Suppressor macrophage treated with lipopolysaccharide for 4 hours (primary cell): Measurements from ENCODE around the gene SPAAR.

Experiments used
- DNase-seq: peaks from one replicate; pipeline ENCODE4 v3.0.0-alpha.2; 2020

Gene SPAAR

DNA sequence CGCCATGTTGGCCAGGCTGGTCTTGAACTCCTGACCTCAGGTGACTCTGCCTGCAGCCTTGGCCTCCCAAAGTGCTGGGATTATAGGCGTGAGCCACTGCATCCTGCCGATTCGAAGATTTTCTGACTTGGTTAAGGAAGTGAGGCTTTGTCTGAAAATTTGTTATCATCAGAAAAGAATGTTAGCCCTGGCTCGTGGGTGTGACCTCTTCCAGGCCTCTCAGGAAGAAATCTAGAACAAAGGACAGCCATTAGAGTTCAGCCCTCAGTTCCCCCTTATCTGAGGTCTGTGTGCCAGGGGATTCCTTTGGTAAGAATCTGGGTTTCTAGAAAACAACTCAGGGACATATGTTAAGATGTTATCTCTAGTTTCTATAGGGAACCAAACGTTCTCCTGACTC lies 42.4 kb downstream of the SPAAR start:
- no peak for DNase-seq

- no peak for DNase-seq
These were observed 43.4 kb downstream of the SPAAR start for GRCh38 chr9:35952526-35953191.

- peak; percentile 76 for DNase-seq
These were observed 45.8 kb downstream of the SPAAR start for GRCh38 chr9:35954942-35955546.

DNA sequence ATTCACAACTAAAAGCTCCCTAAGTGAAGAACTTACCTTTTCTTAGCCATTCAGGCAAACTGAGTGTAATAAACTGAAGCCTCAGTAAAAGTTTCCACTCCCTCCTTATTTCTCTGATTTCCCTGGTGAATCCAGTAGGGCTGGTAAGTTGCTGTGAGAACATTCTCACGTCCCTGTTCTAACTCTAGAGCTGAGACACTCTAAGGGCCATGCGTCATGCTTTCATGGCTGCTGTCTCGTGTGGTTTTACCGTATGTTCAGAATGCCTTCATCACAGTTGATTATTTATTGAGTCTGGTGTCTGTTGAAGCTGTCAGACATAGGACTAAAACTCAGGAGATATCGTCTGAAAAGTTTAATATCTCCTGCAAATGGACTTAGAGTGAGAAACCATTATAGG lies 47.4 kb downstream of the SPAAR start:
- DNase-seq, result no peak

DNA sequence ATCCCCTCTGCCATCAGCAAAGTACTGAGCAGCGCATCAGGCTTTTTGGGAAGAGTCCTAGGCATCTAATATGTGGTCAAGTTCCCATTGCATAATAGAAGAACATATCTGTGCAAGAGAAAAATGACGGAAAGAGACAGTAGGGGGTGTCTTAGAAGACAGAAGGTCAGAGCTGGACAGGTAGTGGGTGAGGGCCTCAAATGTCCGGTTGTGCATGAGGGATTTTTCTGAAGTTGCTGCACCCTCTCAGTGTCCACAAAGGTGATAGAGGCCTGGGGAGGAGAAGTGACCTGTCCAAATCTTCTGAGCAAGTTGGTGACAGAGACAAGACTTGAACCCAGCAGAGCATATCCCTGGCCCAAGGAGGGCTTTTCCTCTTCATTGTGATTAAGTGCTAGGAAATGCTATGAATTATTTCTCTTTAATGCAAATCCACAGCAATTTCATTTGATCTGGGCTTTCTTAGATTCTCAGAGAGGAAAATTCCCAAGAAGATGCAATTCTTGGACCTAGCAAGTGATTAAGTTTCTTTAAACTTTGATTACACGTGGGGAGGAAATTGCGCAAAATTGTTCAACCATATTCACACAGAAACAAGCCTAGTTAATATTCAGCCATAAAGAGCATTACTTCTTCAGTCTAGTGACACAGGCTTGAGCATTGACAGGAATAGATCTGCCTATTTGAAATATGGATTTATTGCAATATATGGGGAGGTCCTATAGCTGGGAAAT lies 49.0 kb downstream of the SPAAR start, which contains the start of gene OR2S2:
Gene OR2S2 (minus strand): TSS at position 51 of the 734 bp plus-strand sequence. CDS start 56 bp downstream, outside the sequence.
- no peak for DNase-seq

DNA sequence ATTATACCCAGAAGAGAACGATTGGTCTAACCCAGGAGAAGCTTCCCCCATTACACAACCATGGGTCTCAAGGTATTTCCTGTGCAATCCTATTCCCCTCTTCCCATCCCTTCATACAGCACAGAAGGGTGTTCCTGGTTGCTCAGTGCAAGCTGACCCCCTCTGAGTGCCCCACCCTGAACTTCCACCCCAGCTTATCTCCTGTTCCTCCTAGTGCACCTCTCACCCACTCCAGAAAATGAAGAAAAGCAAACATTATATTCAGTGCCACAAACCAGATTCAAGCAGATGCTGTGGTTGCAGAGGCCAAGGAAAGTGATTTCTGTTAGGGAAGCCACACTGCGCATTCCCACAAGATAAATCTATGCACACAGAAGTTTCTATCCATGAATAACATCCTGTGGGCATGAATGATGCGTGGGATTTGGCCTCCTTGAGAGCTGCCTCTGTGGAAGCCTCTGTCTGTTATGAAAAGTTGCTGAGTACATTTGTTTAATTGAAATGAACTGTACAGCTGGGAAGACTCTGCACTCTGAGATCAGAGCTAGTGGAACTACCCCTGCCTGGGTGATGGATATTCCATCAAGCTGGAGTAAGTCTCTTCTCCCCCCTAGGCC lies 50.9 kb downstream of the SPAAR start:
- DNase-seq, result no peak
